ENCODE results near the gene GASK1A. TPM values are rescaled to one million over a fixed set of nuclear protein-coding genes. Genes with fewer than 3 reads are reported as not detected.

Gene GASK1A
- total and polyA plus RNA-seq, 2 donors: 1.0 to 1.5 TPM

- Histone ChIP-seq H3K27ac (ENCODE audit: low read depth in 1 of 2, low read length in 1 of 2) (no peak overlapping the region), H3K4me3 (ENCODE audit: low read length in 2 of 2) (no peak overlapping the region), H3K4me1 (ENCODE audit: control insufficient read depth in 2 of 2, insufficient read depth in 2 of 2, low read length in 2 of 2) (no peaks in the 10 kb centered on the region), H3K9me3 (ENCODE audit: control insufficient read depth in 2 of 2, insufficient read depth in 1 of 2, low read length in 1 of 2) (no peaks in the 10 kb centered on the region), H3K36me3 (ENCODE audit: control insufficient read depth in 2 of 2, insufficient read depth in 2 of 2, low read length in 1 of 2) (no peaks in the 10 kb centered on the region), H3K27me3 (ENCODE audit: control insufficient read depth in 2 of 2, insufficient read depth in 1 of 2, low read length in 1 of 2) (no peaks in the 10 kb centered on the region)
- 65% methylated on average over 7 of the region's 7 CpGs for WGBS
- peak in 6 of 9 donors; percentile 13 to 55 (median 31) for DNase-seq (ENCODE audit: low read depth in 6 of 9, low spot score in 9 of 9)
Measured at GRCh38 chr3:43071313-43071893, 92.3 kb downstream of the GASK1A start.

DNA sequence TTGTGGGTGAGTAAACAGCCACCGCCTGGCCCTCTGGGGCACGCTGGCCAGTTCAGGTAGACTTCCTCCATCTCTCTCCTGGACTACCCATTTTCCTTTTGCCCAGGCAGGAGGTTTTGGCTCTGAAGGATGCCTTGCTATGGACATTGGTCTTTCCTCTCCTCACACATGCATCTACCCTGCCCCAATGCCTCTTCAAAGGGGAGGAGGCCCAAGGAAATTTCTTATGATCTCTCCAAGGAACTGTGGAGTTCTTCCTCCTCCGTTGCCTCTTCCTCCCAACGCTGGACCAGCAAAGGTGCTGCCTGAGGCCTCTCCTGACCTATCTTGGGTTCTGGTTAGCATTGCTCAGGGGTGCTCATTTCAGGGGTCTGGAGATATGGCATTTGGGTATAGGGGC, 93.2 kb downstream of the GASK1A start:
- Histone ChIP-seq H3K4me1 (ENCODE audit: control insufficient read depth in 2 of 2, insufficient read depth in 2 of 2, low read length in 2 of 2) (no peaks in the 10 kb centered on the region), H3K9me3 (ENCODE audit: control insufficient read depth in 2 of 2, insufficient read depth in 1 of 2, low read length in 1 of 2) (no peaks in the 10 kb centered on the region), H3K27ac (ENCODE audit: low read depth in 1 of 2, low read length in 1 of 2) (no peak overlapping the region), H3K27me3 (ENCODE audit: control insufficient read depth in 2 of 2, insufficient read depth in 1 of 2, low read length in 1 of 2) (no peaks in the 10 kb centered on the region), H3K36me3 (ENCODE audit: control insufficient read depth in 2 of 2, insufficient read depth in 2 of 2, low read length in 1 of 2) (peaks cover 0 to 1% of the 10 kb centered on the region in 2 donors), H3K4me3 (ENCODE audit: low read length in 2 of 2) (no peak overlapping the region)
- no peak for DNase-seq (ENCODE audit: low read depth in 6 of 9, low spot score in 9 of 9)
- 95% methylated on average over 4 of the region's 4 CpGs for WGBS

GRCh38 chr3:43073116-43073835, 94.2 kb downstream of the GASK1A start:
- no peak for DNase-seq (ENCODE audit: low read depth in 6 of 9, low spot score in 9 of 9)
- Histone ChIP-seq H3K27ac (ENCODE audit: low read depth in 1 of 2, low read length in 1 of 2) (no peak overlapping the region), H3K9me3 (ENCODE audit: control insufficient read depth in 2 of 2, insufficient read depth in 1 of 2, low read length in 1 of 2) (no peaks in the 10 kb centered on the region), H3K27me3 (ENCODE audit: control insufficient read depth in 2 of 2, insufficient read depth in 1 of 2, low read length in 1 of 2) (no peaks in the 10 kb centered on the region), H3K4me1 (ENCODE audit: control insufficient read depth in 2 of 2, insufficient read depth in 2 of 2, low read length in 2 of 2) (no peaks in the 10 kb centered on the region), H3K4me3 (ENCODE audit: low read length in 2 of 2) (no peak overlapping the region), H3K36me3 (ENCODE audit: control insufficient read depth in 2 of 2, insufficient read depth in 2 of 2, low read length in 1 of 2) (peaks cover 0 to 3% of the 10 kb centered on the region in 2 donors)
- WGBS: 96% methylated on average over 7 of the region's 7 CpGs

DNA sequence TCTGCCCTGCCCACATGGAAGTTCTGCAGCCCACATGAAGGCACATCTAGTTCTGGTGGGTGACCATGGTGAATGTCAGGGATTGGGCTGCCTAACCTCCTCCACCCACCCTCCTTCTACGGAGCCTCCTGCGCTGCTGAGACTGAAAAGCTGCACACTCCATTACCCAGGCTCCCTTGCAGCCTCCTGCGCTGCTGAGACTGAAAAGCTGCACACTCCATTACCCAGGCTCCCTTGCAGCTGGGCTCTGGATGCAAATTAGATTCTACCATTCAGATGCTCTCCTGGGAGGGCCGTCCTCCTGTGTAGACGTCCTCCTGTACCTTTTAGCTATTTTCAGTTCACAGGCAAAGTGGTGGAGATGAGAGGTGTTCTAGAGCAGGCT, 94.7 kb downstream of the GASK1A start:
- 93% methylated on average over 5 of the region's 5 CpGs for WGBS
- peaks cover 0 to 3% of the 10 kb centered on the region in 2 donors for H3K36me3 ChIP-seq (ENCODE audit: control insufficient read depth in 2 of 2, insufficient read depth in 2 of 2, low read length in 1 of 2)
- no peaks in the 10 kb centered on the region for H3K27me3 ChIP-seq (ENCODE audit: control insufficient read depth in 2 of 2, insufficient read depth in 1 of 2, low read length in 1 of 2)
- no peaks in the 10 kb centered on the region for H3K9me3 ChIP-seq (ENCODE audit: control insufficient read depth in 2 of 2, insufficient read depth in 1 of 2, low read length in 1 of 2)
- H3K27ac ChIP-seq (ENCODE audit: low read depth in 1 of 2, low read length in 1 of 2): no peak overlapping the region
- no peak overlapping the region for H3K4me3 ChIP-seq (ENCODE audit: low read length in 2 of 2)
- no peaks in the 10 kb centered on the region for H3K4me1 ChIP-seq (ENCODE audit: control insufficient read depth in 2 of 2, insufficient read depth in 2 of 2, low read length in 2 of 2)
- no peak for DNase-seq (ENCODE audit: low read depth in 6 of 9, low spot score in 9 of 9)

DNA sequence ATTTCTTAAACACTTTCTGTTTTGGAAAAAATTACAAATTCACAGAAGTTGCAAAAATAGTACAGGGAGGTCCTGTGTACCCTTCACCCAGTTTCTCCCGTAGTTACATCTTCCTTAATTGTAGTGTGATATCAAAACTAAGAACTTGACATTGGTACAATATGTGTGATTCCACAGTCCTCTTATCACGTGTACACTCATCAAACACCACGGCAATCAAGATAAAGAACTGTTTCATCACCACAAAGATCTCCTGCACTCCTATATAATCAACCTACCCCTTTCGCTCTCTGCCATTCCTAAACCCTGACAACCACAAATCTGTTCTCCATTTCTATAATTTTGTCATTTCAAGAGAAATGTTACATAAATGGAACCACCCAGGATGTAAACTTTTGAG, 95.4 kb downstream of the GASK1A start:
- DNase-seq (ENCODE audit: low read depth in 6 of 9, low spot score in 9 of 9): no peak
- WGBS: 85% methylated on average over 4 of the region's 4 CpGs
- Histone ChIP-seq H3K4me1 (ENCODE audit: control insufficient read depth in 2 of 2, insufficient read depth in 2 of 2, low read length in 2 of 2) (no peaks in the 10 kb centered on the region), H3K27me3 (ENCODE audit: control insufficient read depth in 2 of 2, insufficient read depth in 1 of 2, low read length in 1 of 2) (no peaks in the 10 kb centered on the region), H3K9me3 (ENCODE audit: control insufficient read depth in 2 of 2, insufficient read depth in 1 of 2, low read length in 1 of 2) (no peaks in the 10 kb centered on the region), H3K4me3 (ENCODE audit: low read length in 2 of 2) (no peak overlapping the region), H3K36me3 (ENCODE audit: control insufficient read depth in 2 of 2, insufficient read depth in 2 of 2, low read length in 1 of 2) (peaks cover under 1 to 3% of the 10 kb centered on the region in 2 donors), H3K27ac (ENCODE audit: low read depth in 1 of 2, low read length in 1 of 2) (no peak overlapping the region)

GRCh38 chr3:43074901-43075689, 96.0 kb downstream of the GASK1A start:
- Histone ChIP-seq H3K27ac (ENCODE audit: low read depth in 1 of 2, low read length in 1 of 2) (no peak overlapping the region), H3K27me3 (ENCODE audit: control insufficient read depth in 2 of 2, insufficient read depth in 1 of 2, low read length in 1 of 2) (no peaks in the 10 kb centered on the region), H3K4me1 (ENCODE audit: control insufficient read depth in 2 of 2, insufficient read depth in 2 of 2, low read length in 2 of 2) (no peaks in the 10 kb centered on the region), H3K4me3 (ENCODE audit: low read length in 2 of 2) (no peak overlapping the region), H3K36me3 (ENCODE audit: control insufficient read depth in 2 of 2, insufficient read depth in 2 of 2, low read length in 1 of 2) (peaks cover 7 to 8% of the 10 kb centered on the region in 2 donors), H3K9me3 (ENCODE audit: control insufficient read depth in 2 of 2, insufficient read depth in 1 of 2, low read length in 1 of 2) (peaks cover under 1 to 3% of the 10 kb centered on the region in 2 donors)
- 98% methylated on average over 5 of the region's 5 CpGs for WGBS
- no peak for DNase-seq (ENCODE audit: low read depth in 6 of 9, low spot score in 9 of 9)

DNA sequence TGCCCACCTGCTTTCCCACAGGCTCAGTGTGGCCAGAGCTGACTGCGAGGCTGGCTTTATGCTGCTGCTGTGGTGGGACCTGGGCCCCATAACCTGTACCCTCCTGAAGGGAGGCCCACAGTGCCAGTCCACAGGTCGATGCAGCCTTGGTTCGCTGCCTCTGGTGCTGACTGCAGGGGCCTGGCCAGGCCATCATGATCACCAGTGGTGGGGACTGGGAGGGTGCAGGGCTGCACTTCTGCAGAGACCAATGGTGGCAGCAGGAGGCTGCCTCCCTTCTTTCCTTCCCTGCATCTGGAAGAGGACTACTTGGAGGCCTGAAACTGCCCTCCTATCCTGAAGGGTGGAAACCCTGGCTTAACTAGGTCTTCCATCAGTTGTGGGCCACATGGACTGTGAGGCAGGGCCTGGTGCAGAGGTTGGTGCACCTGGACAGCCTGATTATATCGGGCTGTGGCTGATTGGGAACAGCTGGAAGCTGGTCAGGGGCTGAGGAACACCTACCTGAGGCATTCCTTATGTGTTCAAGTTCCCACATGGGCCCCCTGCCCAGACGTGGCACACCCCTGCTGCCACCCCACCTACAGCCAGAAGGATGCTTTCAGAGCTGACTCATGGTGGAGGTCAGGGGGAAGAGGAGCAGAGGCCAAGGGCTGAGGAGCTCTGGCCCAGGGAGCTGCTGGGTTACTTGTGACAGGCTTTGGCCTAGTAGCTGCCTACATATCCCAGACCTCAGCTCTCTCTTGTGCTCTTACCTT, 97.0 kb downstream of the GASK1A start:
- peaks cover 4 to 9% of the 10 kb centered on the region in 2 donors for H3K9me3 ChIP-seq (ENCODE audit: control insufficient read depth in 2 of 2, insufficient read depth in 1 of 2, low read length in 1 of 2)
- H3K36me3 ChIP-seq (ENCODE audit: control insufficient read depth in 2 of 2, insufficient read depth in 2 of 2, low read length in 1 of 2): peaks cover 10 to 18% of the 10 kb centered on the region in 2 donors
- WGBS: 76% methylated on average over 5 of the region's 5 CpGs
- no peak for DNase-seq (ENCODE audit: low read depth in 6 of 9, low spot score in 9 of 9)
- H3K27ac ChIP-seq (ENCODE audit: low read depth in 1 of 2, low read length in 1 of 2): no peak overlapping the region
- no peaks in the 10 kb centered on the region for H3K27me3 ChIP-seq (ENCODE audit: control insufficient read depth in 2 of 2, insufficient read depth in 1 of 2, low read length in 1 of 2)
- no peak overlapping the region for H3K4me3 ChIP-seq (ENCODE audit: low read length in 2 of 2)
- no peaks in the 10 kb centered on the region for H3K4me1 ChIP-seq (ENCODE audit: control insufficient read depth in 2 of 2, insufficient read depth in 2 of 2, low read length in 2 of 2)

- 95% methylated on average over 4 of the region's 4 CpGs for WGBS
- H3K27me3 ChIP-seq (ENCODE audit: control insufficient read depth in 2 of 2, insufficient read depth in 1 of 2, low read length in 1 of 2): no peaks in the 10 kb centered on the region
Measured at GRCh38 chr3:43076857-43077256, 97.7 kb downstream of the GASK1A start.

More at GRCh38 chr3:43076857-43077256, 97.7 kb downstream of the GASK1A start:
- no peak overlapping the region for H3K4me3 ChIP-seq (ENCODE audit: low read length in 2 of 2)
- H3K27ac ChIP-seq (ENCODE audit: low read depth in 1 of 2, low read length in 1 of 2): no peak overlapping the region
- no peak for DNase-seq (ENCODE audit: low read depth in 6 of 9, low spot score in 9 of 9)
- peaks cover 4 to 9% of the 10 kb centered on the region in 2 donors for H3K9me3 ChIP-seq (ENCODE audit: control insufficient read depth in 2 of 2, insufficient read depth in 1 of 2, low read length in 1 of 2)
- H3K36me3 ChIP-seq (ENCODE audit: control insufficient read depth in 2 of 2, insufficient read depth in 2 of 2, low read length in 1 of 2): peaks cover 10 to 21% of the 10 kb centered on the region in 2 donors
- no peaks in the 10 kb centered on the region for H3K4me1 ChIP-seq (ENCODE audit: control insufficient read depth in 2 of 2, insufficient read depth in 2 of 2, low read length in 2 of 2)
